GM21619 (cell line): Measurements from ENCODE around the gene TPCN1.

Experiments
- ATAC-seq: cut with Tn5 transposase; IDR thresholded peaks from one replicate; pipeline ENCODE4 v1.9.1; 2021; ENCODE audit not compliant: unreplicated experiment

Gene TPCN1

DNA sequence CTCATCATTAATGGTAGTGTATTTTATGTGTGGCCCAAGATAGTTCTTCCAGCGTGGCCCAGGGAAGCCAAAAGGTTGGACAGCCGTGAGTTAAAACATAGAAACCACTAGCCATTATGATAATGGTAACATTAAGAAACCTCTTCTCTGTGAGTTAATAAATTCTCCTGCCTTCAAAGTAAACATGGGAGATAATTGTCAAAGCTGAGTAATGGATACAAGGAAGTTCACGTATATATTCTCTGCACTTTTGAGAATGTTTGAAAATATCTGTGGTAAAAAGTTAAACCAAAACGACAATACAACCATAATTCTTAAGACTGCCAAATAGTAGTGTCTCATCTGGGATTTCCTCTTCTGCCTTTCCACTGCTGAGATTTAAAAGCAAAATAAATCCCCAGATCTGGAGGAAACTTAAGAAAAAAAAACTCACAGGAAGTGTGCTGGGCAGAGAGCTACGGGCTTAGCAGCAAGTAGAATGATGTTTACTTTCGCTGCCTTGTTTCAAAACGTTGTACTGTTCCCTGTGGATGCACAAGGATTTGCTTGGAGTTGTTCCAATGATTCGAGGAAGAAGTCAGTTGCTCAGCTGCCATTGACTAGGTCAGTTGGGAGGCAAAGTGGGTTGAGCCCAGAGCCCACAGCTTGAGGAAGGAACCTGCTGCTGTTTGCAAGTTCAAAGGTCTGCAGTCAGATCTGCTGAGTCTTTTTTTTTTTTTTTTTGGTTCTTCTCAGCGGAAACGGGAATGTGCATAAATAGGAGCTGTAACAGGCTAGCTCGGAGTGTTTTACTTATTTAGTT, 1.7 kb downstream of the TPCN1 start:
- no peak for ATAC-seq

DNA sequence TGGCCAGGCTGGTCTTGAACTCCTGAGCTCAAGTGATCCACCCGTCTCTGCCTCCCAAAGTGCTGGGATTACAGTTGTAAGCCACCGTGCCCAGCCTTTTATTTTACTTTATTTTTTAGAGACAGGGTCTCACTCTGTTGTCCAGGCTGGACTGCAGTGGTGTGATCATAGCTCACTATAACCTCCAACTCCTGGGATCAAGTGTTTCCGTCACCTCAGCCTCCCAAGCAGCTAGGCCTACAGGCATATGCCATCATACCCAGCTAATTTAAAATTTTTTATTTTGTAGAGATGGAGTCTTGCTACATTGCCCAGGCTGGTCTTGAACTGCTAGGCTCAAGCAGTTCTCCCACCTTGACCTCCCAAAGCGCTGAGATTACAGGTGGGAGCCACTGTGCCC, 3.7 kb downstream of the TPCN1 start:
- ATAC-seq, result no peak

DNA sequence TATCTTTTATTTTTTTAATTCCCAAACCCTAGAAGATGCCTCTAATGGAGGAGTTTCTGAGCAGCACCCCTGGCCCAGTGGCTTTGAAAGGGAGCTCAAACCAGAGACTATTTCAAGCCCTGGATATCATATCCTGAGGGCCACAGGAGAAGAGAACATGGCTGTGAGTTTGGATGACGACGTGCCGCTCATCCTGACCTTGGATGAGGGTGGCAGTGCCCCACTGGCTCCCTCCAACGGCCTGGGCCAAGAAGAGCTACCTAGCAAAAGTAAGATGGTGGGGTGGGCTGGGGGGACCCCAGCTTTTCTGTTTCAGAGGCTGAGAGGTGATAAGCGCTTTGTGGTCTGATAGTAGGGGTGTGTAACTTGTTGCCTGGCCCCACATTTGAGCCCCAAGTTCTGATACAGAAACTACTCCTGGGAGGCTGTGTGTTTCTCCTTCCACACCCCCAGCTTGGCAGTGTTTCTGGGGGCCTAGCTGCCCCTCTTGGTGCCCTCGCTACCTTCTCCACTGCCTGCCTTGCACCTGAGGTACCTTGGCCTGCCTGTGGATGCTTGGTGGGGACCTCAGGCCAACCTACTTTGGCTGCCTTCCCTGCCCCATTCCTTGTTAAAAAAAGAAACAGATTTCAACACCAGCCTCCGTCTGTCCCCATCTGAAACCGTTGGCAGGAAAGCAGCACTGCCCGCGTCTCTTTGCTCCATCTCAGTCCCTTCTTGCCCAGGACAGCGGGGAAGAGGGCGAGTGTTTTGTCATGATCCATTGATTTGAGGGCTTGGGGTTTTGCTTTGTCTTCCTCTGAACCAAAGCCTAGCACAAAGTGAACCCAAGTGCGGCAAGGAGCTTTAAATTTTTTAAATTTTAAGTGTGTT, 5.7 kb downstream of the TPCN1 start:
- ATAC-seq, result no peak

DNA sequence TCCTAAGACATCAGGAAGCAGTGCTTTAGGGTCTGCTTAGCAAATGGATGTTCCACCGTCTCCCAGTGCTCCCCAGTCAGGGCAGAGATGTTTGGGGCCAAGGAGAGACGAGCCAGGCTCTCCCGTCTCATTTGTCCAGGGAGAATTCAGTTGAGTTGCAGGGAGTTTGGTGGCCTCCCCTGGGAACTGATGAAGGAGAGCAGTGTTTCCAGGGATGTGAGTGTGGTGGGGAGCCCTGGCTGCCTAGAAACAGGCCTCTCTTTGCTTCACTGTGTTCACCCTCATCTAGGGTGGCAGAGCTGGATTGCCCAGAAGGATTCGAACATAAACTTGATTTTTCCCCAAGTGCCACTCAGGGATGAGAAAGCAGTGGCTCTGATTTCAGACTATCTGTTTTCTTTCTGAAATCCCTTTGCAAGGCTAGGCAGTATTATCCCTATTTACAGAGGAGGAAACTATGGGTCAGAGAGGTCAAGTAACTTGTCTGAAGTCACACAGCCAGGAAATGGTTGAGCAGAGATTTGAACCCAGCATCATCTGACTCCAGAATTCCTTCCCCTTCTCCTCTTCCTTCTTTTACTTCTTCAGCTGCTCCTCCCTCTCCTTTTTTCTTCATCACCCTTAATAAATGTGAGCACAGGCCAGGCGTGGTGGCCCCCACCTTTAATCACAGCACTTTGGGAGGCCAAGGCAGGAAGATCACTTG, 6.6 kb downstream of the TPCN1 start:
- no peak for ATAC-seq

DNA sequence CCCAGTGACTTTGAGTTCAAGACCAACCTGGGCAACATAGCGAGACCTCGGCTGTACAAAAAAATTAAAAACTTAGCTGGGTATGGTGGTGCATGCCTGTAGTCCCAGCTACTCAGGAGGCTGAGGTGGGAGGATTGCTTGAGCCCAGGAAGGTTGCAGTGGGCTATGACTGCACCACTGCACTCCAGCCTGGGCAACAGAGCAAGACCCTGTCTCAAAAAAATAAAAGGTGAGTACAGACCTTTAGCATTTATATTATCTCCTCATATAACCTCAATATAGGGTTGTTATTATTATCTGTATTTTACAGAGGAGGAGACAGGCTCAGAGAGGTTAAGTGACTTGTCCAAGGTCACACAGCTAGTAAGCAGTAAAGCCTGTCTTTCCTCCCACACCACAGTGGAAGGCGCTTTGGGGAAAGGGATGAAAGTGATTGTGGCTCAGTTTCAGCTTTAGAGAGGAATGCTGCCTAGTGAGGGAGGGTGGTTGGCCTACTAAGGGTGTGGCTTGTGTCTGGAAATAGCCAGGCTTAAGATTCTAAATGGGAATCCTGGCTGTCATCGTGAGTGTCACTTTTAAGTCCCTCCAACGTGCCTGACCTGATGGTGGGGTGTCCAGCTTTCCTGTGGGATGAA, 7.2 kb downstream of the TPCN1 start:
- ATAC-seq, result no peak

DNA sequence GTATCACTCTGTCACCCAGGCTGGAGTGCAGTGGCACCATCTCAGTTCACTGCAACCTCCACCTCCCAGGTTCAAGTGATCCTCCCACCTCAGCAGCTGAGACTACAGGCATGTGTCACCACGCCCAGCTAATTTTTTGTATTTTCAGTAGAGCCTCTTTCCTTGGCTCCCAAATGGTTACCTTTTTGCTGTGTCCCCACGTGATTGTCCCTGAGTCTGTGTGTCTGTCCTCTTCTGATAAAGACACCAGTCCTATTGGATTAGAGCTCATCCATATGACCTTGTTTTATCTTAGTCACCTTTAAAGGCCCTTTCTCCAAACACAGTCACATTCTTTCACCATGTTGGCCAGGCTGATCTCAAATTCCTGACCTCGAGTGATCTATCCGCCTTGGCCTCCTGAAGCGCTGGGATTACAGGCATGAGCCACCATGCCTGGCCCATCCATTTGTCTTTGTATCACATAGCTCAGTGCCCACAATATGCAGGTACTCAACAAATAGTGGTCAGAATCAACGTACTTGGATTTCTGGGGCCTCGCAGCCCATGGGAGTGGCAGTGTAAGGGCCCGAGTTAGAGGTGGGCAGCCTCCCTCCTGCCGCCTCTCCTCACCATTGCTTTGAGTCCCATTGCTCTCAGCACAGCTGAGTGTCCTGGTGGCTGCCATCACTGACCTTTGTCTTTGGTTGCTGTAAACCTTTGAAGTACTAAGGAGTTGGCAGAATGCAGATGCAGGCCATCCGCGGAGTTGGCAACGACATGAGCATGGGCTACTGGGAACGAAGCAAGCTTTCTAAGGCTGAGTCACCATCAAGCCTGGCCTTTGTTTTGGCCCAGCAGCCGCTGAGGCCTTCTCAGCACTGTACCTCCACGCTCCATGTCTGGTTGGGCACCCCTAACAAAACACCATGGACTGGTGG, 9.3 kb downstream of the TPCN1 start:
- peak; percentile 6 for ATAC-seq

DNA sequence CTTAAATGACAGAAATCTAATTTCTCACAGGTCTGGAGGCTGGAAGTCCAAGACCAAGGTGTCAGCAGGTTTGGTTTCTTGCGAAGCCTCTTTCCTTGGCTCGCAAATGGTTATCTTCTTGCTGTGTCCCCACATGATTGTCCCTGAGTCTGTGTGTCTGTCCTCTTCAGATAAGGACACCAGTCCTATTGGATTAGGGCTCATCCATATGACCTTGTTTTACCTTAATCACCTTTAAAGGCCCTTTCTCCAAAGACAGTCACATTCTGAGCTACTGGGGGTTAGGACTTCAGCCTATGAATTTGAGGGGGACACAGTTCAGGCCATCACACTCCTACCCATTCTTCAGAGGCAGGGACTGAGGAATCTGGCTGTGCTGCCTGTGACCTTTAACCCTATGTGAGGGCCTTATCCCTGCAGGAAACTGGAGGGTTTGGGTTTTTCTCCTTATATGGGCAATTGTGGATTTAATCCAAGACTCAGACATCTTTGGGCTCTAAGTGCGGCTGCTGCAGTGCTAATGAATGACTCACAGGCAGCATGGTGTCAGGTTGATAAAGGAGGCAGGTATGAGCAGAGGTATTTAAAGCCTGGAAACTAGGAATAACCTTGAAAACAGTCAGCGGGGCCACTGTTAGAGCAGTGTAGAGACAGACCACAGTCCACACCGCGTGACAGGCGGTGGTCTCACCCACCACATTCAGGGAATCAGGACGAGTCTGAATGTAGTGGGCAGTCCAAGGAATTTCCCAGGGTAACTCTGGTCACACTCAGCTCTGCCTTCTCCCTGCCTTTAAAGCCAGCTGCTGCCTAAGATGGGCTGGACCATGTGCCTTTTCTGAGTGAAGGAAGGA, 10.2 kb downstream of the TPCN1 start:
- no peak for ATAC-seq

DNA sequence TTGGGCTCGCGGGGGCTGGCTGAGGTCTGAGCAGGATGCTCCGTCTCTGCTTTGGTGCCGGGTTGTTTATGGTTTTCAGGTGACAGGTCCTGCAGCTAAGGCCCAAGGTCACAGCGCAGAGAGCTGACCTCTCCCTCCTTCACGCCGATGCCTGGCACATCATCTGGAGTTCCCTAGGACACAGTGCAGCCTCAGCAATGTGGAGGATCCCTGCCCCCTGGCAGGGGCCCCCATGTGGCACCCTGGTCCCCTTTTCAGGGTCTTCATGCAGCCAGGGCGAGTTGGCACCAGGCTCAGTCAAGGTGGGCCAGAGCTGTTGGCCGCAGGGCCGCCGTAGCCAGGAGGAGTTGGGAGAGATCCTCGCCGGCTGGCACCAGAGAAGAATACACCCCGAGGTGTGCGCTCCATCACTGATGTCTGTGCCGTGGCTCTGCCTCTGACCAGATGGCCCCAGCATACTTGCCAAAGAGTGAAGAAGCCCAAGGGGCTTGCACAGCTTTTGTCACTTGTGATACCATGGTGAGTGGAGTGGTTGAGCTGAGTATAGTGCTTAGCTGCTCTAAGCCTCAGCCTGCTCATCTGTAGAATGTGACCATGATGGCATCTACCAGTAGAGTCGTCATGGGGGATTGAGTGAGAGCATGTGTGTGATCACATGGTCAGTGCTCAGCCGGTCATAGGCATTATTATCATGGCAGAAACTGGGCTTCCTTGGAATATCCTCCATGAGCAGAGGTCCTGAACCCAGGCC, 11.0 kb downstream of the TPCN1 start:
- no peak for ATAC-seq

DNA sequence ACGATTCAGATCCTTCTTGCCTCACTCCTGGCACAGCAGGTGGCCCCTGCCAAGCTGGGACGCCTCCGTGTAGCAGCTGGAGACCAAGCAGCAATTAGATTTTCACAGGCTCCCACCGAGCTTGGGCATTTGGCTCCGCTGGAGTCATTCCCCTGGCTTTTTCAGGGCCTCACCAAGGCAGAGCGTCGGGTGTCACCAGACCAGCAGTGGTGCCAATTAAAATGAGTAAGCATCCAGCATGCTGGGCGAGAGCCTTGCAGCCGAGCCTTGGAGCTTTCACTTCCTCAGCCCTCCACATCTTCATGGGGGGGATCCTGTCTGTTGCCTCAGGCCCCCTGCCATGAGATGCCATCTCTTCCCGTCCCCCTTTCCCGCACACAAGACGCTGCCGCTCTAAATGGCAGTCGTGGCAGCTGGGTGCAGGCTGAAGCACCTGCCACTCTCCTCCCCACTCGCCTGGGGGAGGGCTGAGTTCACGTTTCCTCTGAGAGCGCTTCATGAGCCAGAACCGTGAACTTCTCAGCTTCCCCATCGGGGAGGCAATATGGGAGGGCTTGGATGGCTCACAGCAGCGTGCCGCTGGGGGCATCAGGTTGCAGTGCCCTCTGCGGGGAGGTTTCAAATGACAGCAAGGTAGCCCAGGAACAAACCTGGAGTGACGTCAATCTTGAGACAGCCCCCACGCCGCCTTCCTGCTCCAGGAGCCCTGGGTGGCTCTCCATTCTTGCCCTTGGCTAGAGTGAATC, 11.7 kb downstream of the TPCN1 start:
- ATAC-seq, result peak; percentile 57

DNA sequence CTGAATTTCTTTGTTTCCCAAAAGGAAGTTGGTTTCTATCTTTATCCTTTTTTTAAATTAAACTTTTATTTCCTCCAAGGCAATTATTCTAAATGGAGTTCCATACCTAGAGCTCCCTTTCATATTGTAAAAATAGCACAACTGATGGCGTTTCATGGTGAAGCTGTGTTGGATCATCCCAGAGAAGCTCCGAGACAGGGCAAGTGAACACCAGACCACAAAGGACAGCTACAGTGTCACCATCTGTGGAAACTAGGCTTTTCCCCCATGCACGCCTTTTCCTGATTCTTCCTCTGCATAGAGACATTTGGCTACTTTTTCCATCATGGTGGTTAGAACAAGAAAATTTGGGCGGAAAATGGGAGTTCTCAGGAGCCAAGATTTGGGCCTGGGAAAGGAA, 12.7 kb downstream of the TPCN1 start:
- ATAC-seq, result no peak

DNA sequence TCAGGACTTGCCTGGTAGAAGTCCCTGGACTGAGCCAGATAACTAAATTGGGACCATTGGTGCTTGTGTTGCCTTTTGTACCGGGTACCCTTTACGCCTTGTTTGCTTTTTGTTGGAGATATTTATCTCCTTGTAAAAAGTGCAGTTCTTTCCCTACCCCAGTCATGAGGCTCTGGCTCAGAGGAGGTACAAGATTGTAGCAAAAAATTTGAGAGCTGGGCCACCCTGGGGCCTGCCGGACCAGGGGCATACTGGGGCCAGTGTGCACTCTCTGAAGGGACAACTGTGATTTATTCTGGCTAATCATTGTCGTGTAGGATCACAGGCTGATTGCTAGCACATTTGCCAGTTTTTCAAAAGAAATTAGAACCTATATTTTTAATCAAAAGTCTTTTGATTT, 13.2 kb downstream of the TPCN1 start:
- ATAC-seq, result no peak

DNA sequence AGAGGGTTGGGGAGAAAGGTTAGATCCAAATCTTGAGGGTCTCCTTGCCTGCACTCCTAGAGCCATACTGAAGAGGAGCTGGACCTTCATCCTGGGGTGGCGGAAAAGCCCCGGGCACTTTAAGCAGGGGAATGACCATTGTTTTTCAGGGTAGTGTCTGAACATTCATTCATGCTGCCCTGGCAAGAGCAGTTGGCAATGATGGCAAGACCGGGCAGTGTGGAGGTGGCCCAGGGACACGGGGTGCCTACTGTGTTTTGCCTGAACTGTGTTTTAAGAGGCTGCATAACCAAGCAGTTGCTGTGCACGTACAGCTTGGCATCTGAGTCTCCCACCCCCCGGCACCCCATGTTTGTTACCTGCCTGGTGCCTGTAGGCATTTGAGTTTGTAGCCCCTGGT, 14.7 kb downstream of the TPCN1 start:
- ATAC-seq, result no peak

DNA sequence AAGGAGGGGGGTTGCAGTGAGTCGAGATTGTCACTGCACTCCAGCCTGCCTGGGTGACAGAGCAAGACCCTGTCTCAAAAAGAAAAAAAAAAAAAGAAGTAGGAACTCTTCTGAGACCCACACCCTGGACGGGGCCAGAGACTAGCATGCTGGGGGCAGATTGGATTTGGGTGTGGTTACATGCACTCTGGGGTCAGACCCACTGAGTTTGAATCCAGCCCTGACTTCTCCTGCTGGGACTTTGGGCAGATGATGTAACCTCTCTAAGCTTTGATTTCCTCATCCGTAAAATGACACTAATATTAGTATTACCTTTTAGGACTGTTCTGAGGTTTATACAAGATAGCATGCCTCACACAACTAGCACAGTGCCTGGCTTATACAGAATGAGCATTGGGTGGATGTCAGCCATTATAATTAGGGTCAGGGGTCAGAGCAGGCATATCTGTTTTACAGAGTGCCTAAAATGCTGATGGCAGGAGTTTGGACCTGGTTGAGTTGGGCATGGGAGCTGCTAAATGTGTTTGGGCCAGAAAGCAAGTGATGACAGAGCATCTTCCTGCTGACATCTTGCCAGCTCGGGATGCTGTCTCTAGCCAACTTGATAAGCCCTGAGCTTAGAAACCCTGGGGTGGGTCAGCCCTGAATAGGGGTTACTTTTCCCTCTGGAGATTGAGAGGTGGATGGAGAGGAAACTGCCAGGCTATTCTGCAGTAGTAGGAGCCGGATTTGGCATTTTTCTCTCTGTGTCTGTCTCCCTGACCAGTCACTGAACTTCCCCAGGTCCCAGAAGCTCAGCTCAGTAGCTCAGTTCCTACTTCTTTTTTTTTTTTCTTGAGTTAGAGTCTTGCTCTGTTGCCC, 15.5 kb downstream of the TPCN1 start:
- ATAC-seq, result no peak

DNA sequence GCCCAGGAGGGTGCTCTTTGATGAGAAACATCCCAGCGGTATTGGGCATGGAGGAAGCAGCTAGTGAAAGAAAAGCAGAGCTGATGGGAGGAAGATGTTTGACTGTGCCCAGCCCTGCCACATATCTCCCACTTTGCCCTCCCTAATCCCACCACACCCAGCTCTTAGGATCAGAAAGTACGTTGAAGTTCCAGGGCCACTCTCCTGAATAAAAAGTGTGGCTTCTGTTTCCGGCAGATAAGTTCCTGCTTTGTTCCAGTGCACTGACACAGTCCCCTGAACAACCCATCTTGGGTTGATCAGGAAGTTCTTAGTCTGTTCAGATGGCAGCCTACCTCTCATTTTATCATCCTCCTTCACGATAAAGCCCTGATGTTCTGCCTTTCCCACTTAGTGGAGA, 16.5 kb downstream of the TPCN1 start:
- no peak for ATAC-seq

DNA sequence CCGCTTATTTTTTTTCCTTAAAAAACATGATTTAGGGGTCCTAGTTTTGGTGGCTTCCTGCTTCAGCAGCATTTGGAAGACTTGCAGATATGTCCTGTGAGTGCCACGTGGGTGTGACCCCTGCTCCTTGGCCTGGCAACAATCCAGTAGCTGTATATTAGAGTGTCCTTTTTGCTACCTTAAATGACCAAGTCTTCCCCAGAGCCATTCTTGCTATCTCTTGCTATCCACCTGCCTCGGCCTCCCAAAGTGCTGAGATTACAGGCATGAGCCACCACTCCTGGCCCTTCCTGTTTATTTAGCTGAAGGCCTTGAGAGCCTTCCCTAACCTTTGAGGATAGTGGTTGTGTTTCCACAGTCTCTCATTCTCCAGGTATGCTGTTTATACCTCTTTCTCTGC, 17.0 kb downstream of the TPCN1 start:
- no peak for ATAC-seq

DNA sequence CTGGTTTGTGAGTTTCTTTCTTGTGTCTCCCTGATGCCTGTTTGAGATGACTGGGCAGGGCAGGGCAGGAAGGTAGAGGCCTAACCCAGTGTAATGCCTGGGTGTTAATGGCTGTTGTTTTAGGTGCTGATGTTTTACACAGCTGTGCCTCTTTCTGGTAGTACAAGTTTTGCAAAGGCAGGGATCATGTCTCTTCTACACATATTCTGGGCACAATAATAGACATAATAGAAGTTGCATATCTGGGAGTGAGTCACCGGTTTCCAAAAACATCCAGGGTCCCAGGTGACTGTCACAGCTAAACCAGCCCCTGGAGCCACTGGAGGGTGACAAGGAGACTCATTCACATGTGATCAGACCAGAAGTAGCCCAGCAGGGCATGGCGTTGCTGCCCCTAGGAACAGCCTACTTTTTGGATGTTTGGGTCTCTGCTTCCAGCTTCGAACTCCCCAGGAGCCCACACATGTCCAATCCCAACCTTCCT, 18.1 kb downstream of the TPCN1 start:
- no peak for ATAC-seq
